BLaER1 treated with 17β-estradiol and CSF1 and Interleukin-3, amounts not matched to agents 10 nM and 100 nM (cell line): ENCODE measurements around the gene TMPRSS6.
A peak's percentile ranks its signal among the peaks of the same experiment; 100 is the strongest.

ENCODE experiments used
- H3K27ac ChIP-seq, 11 experiments: shearing (Covaris generic); formaldehyde crosslinking; 2 replicates each; pipeline ENCODE4 v1.8.1; 2022
- H3K27me3 ChIP-seq, 11 experiments: shearing (Covaris generic); formaldehyde crosslinking; 2 replicates each; pipeline ENCODE4 v1.8.1; 2022
- H3K36me3 ChIP-seq, 11 experiments: shearing (Covaris generic); formaldehyde crosslinking; 2 replicates each; pipeline ENCODE4 v1.8.1; 2022
- H3K4me1 ChIP-seq, 10 experiments: shearing (Covaris generic); formaldehyde crosslinking; 2 replicates each; pipeline ENCODE4 v1.8.1; 2022
- H3K4me2 ChIP-seq, 11 experiments: shearing (Covaris generic); formaldehyde crosslinking; 2 replicates each; pipeline ENCODE4 v1.8.1; 2022
- H3K4me3 ChIP-seq, 10 experiments: shearing (Covaris generic); formaldehyde crosslinking; 2 replicates each; pipeline ENCODE4 v1.8.1; 2022
- H3K9ac ChIP-seq, 11 experiments: shearing (Covaris generic); formaldehyde crosslinking; 2 replicates each; pipeline ENCODE4 v1.8.1; 2022
- H3K9me3 ChIP-seq, 11 experiments: shearing (Covaris generic); formaldehyde crosslinking; replicated peaks in 1 of 11; 2 replicates each; pipeline ENCODE4 v1.8.1; 2022
- H4K20me1 ChIP-seq, 11 experiments: shearing (Covaris generic); formaldehyde crosslinking; 2 replicates each; pipeline ENCODE4 v1.8.1; 2022
- Cebpa-rat ChIP-seq, 11 experiments: shearing (Covaris generic); IDR thresholded peaks; 2 replicates each; pipeline ENCODE4 v1.8.1; 2022

TMPRSS6 gene

DNA sequence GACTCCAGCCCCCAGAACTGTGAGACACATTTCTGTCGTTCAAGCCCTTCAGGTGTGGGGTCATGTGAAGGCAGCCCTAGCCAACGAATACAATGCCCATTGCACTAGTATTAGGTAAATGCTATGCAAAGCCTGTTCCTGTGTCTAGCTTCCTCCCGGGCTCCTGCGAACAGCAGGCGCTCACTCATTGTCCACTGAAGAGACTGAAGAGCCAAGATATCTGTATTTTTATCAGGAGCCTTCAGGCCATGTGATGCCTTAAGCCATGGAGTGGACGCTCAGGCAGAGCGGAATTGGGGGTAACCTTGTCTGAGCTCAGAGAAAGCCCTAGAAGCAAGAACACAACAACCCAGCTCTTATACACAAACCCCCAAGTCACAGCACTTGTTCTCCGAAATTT, 4.2 kb upstream of the TMPRSS6 start:
- Histone ChIP-seq H3K27ac (no peak overlapping the region), H3K4me3 (no peak overlapping the region), H3K9me3 (no peaks in the 10 kb centered on the region), H3K36me3 (no peaks in the 10 kb centered on the region), H3K4me1 (peaks cover 0 to 8% (median 0%) of the 10 kb centered on the region in 10 experiments; a peak in 6 of 20 replicates), H3K9ac (no peak overlapping the region), H4K20me1 (no peaks in the 10 kb centered on the region; a peak in 1 of 22 replicates), H3K27me3 (no peaks in the 10 kb centered on the region), H3K4me2 (no peak overlapping the region)
- no peak for TF ChIP-seq Cebpa-rat (IDR thresholded peaks at IDR 0.05)

GRCh38 chr22:37112084-37112728, 2.7 kb upstream of the TMPRSS6 start:
- H3K4me2 ChIP-seq, result no peak overlapping the region
- no peaks in the 10 kb centered on the region for H3K27me3 ChIP-seq
- H3K27ac ChIP-seq, result no peak overlapping the region
- TF ChIP-seq Cebpa-rat (IDR thresholded peaks at IDR 0.05), result no peak
- no peak overlapping the region for H3K9ac ChIP-seq
- no peaks in the 10 kb centered on the region for H3K9me3 ChIP-seq
- no peak overlapping the region for H3K4me3 ChIP-seq
- H4K20me1 ChIP-seq, result no peaks in the 10 kb centered on the region; a peak in 1 of 22 replicates
- peaks cover 0 to 8% (median 0%) of the 10 kb centered on the region in 10 experiments; a peak in 6 of 20 replicates for H3K4me1 ChIP-seq
- no peaks in the 10 kb centered on the region for H3K36me3 ChIP-seq

- peaks cover 0 to 8% (median 0%) of the 10 kb centered on the region in 10 experiments; a peak in 6 of 20 replicates for H3K4me1 ChIP-seq
- TF ChIP-seq Cebpa-rat (IDR thresholded peaks at IDR 0.05), result no peak
- no peak overlapping the region for H3K9ac ChIP-seq
Observed at GRCh38 chr22:37111156-37111717, 1.7 kb upstream of the TMPRSS6 start.

GRCh38 chr22:37107816-37108621, 1.5 kb downstream of the TMPRSS6 start:
- no peaks in the 10 kb centered on the region for H3K9me3 ChIP-seq
- H3K27ac ChIP-seq, result no peak overlapping the region
- H4K20me1 ChIP-seq, result peaks cover 0 to 6% (median 0%) of the 10 kb centered on the region in 11 experiments; a peak in 3 of 22 replicates
- no peak overlapping the region for H3K4me3 ChIP-seq
- H3K9ac ChIP-seq, result no peak overlapping the region
- peaks cover 0 to 24% (median 7%) of the 10 kb centered on the region in 10 experiments; a peak in 12 of 20 replicates for H3K4me1 ChIP-seq
- no peaks in the 10 kb centered on the region for H3K27me3 ChIP-seq
- TF ChIP-seq Cebpa-rat (IDR thresholded peaks at IDR 0.05), result no peak
- no peak overlapping the region for H3K4me2 ChIP-seq
- no peaks in the 10 kb centered on the region for H3K36me3 ChIP-seq

More at GRCh38 chr22:37111156-37111717, 1.7 kb upstream of the TMPRSS6 start:
- Histone ChIP-seq H3K36me3 (no peaks in the 10 kb centered on the region), H3K4me3 (no peak overlapping the region), H3K4me2 (no peak overlapping the region), H3K27ac (no peak overlapping the region), H4K20me1 (no peaks in the 10 kb centered on the region; a peak in 2 of 22 replicates), H3K9me3 (no peaks in the 10 kb centered on the region), H3K27me3 (no peaks in the 10 kb centered on the region)

- Histone ChIP-seq H3K27ac (no peak overlapping the region), H4K20me1 (peaks cover 0 to 6% (median 0%) of the 10 kb centered on the region in 11 experiments; a peak in 3 of 22 replicates), H3K27me3 (no peaks in the 10 kb centered on the region), H3K4me2 (no peak overlapping the region), H3K9ac (no peak overlapping the region), H3K4me3 (no peak overlapping the region), H3K36me3 (no peaks in the 10 kb centered on the region), H3K9me3 (no peaks in the 10 kb centered on the region), H3K4me1 (peaks cover 0 to 24% (median 7%) of the 10 kb centered on the region in 10 experiments; a peak in 14 of 20 replicates)
- no peak for TF ChIP-seq Cebpa-rat (IDR thresholded peaks at IDR 0.05)
Observed at GRCh38 chr22:37105990-37106389, 3.5 kb downstream of the TMPRSS6 start.

DNA sequence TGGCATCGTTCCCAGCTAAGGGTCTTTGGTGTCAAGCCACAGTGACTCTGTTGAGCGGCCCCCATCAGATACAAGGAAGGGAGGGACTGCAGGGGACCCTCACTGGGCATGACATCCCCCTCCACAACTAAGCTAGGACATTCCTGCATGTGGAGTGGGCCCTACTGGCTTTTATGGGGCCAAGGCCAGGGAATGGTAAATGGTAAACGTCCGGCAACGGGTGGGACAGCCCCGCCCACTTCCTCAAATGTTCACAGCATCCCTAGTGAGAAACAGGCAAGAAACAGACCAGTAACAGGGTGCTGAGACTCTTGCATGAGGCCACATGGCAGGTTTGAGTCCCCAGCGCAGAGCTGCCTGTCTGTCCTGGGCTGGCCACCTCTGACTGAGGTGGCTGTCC, 4.4 kb downstream of the TMPRSS6 start:
- H3K9ac ChIP-seq, result no peak overlapping the region
- H3K27me3 ChIP-seq, result no peaks in the 10 kb centered on the region
- H3K4me1 ChIP-seq, result peaks cover 0 to 29% (median 7%) of the 10 kb centered on the region in 10 experiments; a peak in 14 of 20 replicates
- H3K9me3 ChIP-seq, result no peaks in the 10 kb centered on the region
- no peak overlapping the region for H3K4me3 ChIP-seq
- peak overlapping the region in 5 of 11 experiments; percentile 25 to 42 (median 34); a peak in 5 of 22 replicates for H3K4me2 ChIP-seq
- H3K27ac ChIP-seq, result no peak overlapping the region
- peaks cover 0 to 6% (median 0%) of the 10 kb centered on the region in 11 experiments; a peak in 3 of 22 replicates for H4K20me1 ChIP-seq
- no peak for TF ChIP-seq Cebpa-rat (IDR thresholded peaks at IDR 0.05)
- no peaks in the 10 kb centered on the region for H3K36me3 ChIP-seq

- H3K36me3 ChIP-seq, result no peaks in the 10 kb centered on the region
- H3K27me3 ChIP-seq, result no peaks in the 10 kb centered on the region
- no peak overlapping the region for H3K4me3 ChIP-seq
- no peak overlapping the region for H3K9ac ChIP-seq
- no peaks in the 10 kb centered on the region for H3K9me3 ChIP-seq
- no peak for TF ChIP-seq Cebpa-rat (IDR thresholded peaks at IDR 0.05)
- H3K4me1 ChIP-seq, result peaks cover 0 to 22% (median 7%) of the 10 kb centered on the region in 10 experiments; a peak in 13 of 20 replicates
- no peak overlapping the region; a peak in 1 of 22 replicates for H3K4me2 ChIP-seq
- no peak overlapping the region for H3K27ac ChIP-seq
- H4K20me1 ChIP-seq, result peaks cover 0 to 6% (median 0%) of the 10 kb centered on the region in 11 experiments; a peak in 3 of 22 replicates
Observed at GRCh38 chr22:37103656-37104452, 5.7 kb downstream of the TMPRSS6 start.

DNA sequence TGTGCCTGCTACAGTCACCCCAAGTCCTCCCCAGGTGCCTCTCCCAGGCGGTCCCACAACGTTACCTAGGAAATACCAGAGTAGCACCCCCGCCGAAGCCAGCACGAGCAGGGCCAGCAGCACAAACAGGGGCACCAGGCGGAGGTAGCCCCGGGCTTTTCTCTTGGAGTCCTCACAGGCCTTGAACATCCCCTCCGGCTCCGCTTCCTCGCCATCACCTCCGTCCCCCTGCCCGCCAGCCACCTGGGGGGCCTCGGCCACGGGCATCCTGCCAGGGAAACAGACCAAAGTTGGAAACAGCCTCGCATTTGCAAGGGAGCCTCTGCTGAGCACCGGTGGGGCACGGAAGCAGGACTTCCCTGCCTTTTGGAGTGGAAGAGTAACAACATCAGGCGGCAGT, 6.4 kb downstream of the TMPRSS6 start:
- Histone ChIP-seq H3K27ac (no peak overlapping the region), H3K9ac (no peak overlapping the region), H3K4me3 (no peak overlapping the region), H3K9me3 (no peaks in the 10 kb centered on the region), H3K4me1 (peaks cover 0 to 22% (median 7%) of the 10 kb centered on the region in 10 experiments; a peak in 13 of 20 replicates), H3K4me2 (peak overlapping the region in 1 of 11 experiments; percentile 9; a peak in 1 of 22 replicates), H3K27me3 (no peaks in the 10 kb centered on the region), H3K36me3 (no peaks in the 10 kb centered on the region), H4K20me1 (peaks cover 0 to 6% (median 0%) of the 10 kb centered on the region in 11 experiments; a peak in 3 of 22 replicates)
- no peak for TF ChIP-seq Cebpa-rat (IDR thresholded peaks at IDR 0.05)
